Astrocyte (in vitro differentiated cells and primary cell): ENCODE measurements around the gene BFSP2. TPM values are rescaled to one million over a fixed set of nuclear protein-coding genes. Genes with fewer than 3 reads are reported as not detected.

Experiments
- DNase-seq: peaks from one replicate; pipeline ENCODE4 v3.0.0-alpha.2; 2010; ENCODE audit warnings: low read depth
- FAIRE-seq: peaks from 2 replicates; lab custom pipeline; 2011; peaks lifted over from hg19 to GRCh38; lab: Jason Lieb, UNC
- H2AFZ ChIP-seq: 2 replicates; pipeline ENCODE4 v1.6.0; 2012; ENCODE audit warnings: low read depth, low read length, inconsistent platforms
- H3K27ac ChIP-seq: 2 replicates; pipeline ENCODE4 v1.5.1; 2011; ENCODE audit warnings: low read depth, low read length, inconsistent platforms
- H3K27me3 ChIP-seq: 2 replicates; pipeline ENCODE4 v1.6.0; 2011; ENCODE audit warnings: low read length, inconsistent platforms; ENCODE audit not compliant: insufficient read depth
- H3K36me3 ChIP-seq: 2 replicates; pipeline ENCODE4 v1.5.1; 2011; ENCODE audit warnings: low read length, inconsistent platforms; ENCODE audit not compliant: insufficient read depth
- H3K4me1 ChIP-seq: 2 replicates; pipeline ENCODE4 v1.5.1; 2011; ENCODE audit warnings: low read length, inconsistent platforms; ENCODE audit not compliant: insufficient read depth
- H3K4me2 ChIP-seq: 2 replicates; pipeline ENCODE4 v1.6.0; 2012; ENCODE audit warnings: low read length, inconsistent platforms
- H3K4me3 ChIP-seq: 2 replicates; pipeline ENCODE4 v1.5.1; 2011; ENCODE audit warnings: low read depth, mild to moderate bottlenecking, low read length, inconsistent platforms; ENCODE audit not compliant: insufficient read depth
- H3K79me2 ChIP-seq: 2 replicates; pipeline ENCODE4 v1.6.0; 2012; ENCODE audit warnings: mild to moderate bottlenecking, low read length, inconsistent platforms; ENCODE audit not compliant: insufficient read depth
- H3K9ac ChIP-seq: 2 replicates; pipeline ENCODE4 v1.6.0; 2012; ENCODE audit warnings: mild to moderate bottlenecking, low read length, inconsistent platforms
- H3K9me3 ChIP-seq: 2 replicates; pipeline ENCODE4 v1.5.1; 2012; ENCODE audit warnings: low read depth, mild to moderate bottlenecking, low read length, inconsistent platforms; ENCODE audit not compliant: insufficient read depth
- H4K20me1 ChIP-seq: 2 replicates; pipeline ENCODE4 v1.6.0; 2012; ENCODE audit warnings: low read length, inconsistent platforms; ENCODE audit not compliant: insufficient read depth
- H3K27ac Mint-ChIP-seq: one replicate; pipeline ENCODE4 v1.8.0; 2021; ENCODE audit warnings: mild to moderate bottlenecking, mixed read lengths; ENCODE audit not compliant: unreplicated experiment
- H3K27me3 Mint-ChIP-seq: one replicate; pipeline ENCODE4 v1.8.0; 2021; ENCODE audit warnings: low read depth, mixed read lengths; ENCODE audit not compliant: unreplicated experiment
- H3K36me3 Mint-ChIP-seq: one replicate; pipeline ENCODE4 v1.8.0; 2021; ENCODE audit warnings: low read depth, mixed read lengths; ENCODE audit not compliant: unreplicated experiment
- H3K4me1 Mint-ChIP-seq: one replicate; pipeline ENCODE4 v1.8.0; 2021; ENCODE audit warnings: low read depth, mixed read lengths; ENCODE audit not compliant: unreplicated experiment
- H3K4me3 Mint-ChIP-seq: one replicate; pipeline ENCODE4 v1.8.0; 2021; ENCODE audit warnings: mild to moderate bottlenecking, moderate library complexity, mixed read lengths; ENCODE audit not compliant: unreplicated experiment
- H3K9me3 Mint-ChIP-seq: one replicate; pipeline ENCODE4 v1.8.0; 2021; ENCODE audit warnings: mild to moderate bottlenecking, mixed read lengths; ENCODE audit not compliant: unreplicated experiment
- CTCF ChIP-seq: IDR thresholded peaks from 2 replicates; pipeline ENCODE4 v1.5.1; 2011; ENCODE audit warnings: low read depth, mild to moderate bottlenecking, inconsistent platforms, low read length, moderate library complexity; ENCODE audit not compliant: insufficient read depth
- EZH2 ChIP-seq: IDR thresholded peaks from 2 replicates; pipeline ENCODE4 v1.6.1; 2012; ENCODE audit warnings: mild to moderate bottlenecking, low read length, inconsistent platforms; ENCODE audit not compliant: insufficient read depth
- total RNA-seq: library from RNA; stranded (reverse); gene quantifications from 2 replicates; pipeline ENCODE4 v1.2.1, GENCODE V29; 2021

Gene BFSP2
- total RNA-seq, 1 donor from 2014 or later: not detected

GRCh38 chr3:133474251-133474801, 74.5 kb downstream of the BFSP2 start:
- no peaks in the 10 kb centered on the region for H3K9me3 ChIP-seq
- H3K79me2 ChIP-seq: no peaks in the 10 kb centered on the region
- H3K27me3 ChIP-seq: peaks cover 3% of the 10 kb centered on the region
- no peak overlapping the region for H3K4me2 ChIP-seq
- no peak overlapping the region for H3K4me3 Mint-ChIP-seq
- H3K4me1 Mint-ChIP-seq: no peaks in the 10 kb centered on the region
- H3K4me3 ChIP-seq: no peak overlapping the region
- H2AFZ ChIP-seq: no peak overlapping the region
- H3K9ac ChIP-seq: no peak overlapping the region
- no peaks in the 10 kb centered on the region for H3K36me3 ChIP-seq
- H3K27me3 Mint-ChIP-seq: peaks cover 6% of the 10 kb centered on the region
- no peak for FAIRE-seq
- no peak for TF ChIP-seq EZH2
- no peak for TF ChIP-seq CTCF
- peak; percentile 36 for DNase-seq
- H3K36me3 Mint-ChIP-seq: no peaks in the 10 kb centered on the region
- no peak overlapping the region for H3K27ac ChIP-seq
- H3K9me3 Mint-ChIP-seq: peaks cover 4% of the 10 kb centered on the region
- no peaks in the 10 kb centered on the region for H4K20me1 ChIP-seq
- no peak overlapping the region for H3K27ac Mint-ChIP-seq
- no peaks in the 10 kb centered on the region for H3K4me1 ChIP-seq

- Mint-ChIP-seq H3K27me3 (peaks cover 6% of the 10 kb centered on the region), H3K27ac (no peak overlapping the region), H3K9me3 (peaks cover 4% of the 10 kb centered on the region), H3K4me1 (no peaks in the 10 kb centered on the region), H3K36me3 (no peaks in the 10 kb centered on the region), H3K4me3 (no peak overlapping the region)
- DNase-seq: no peak
- Histone ChIP-seq H2AFZ (no peak overlapping the region), H3K27ac (no peak overlapping the region), H3K79me2 (no peaks in the 10 kb centered on the region), H3K27me3 (peaks cover 3% of the 10 kb centered on the region), H3K4me2 (no peak overlapping the region), H3K9ac (no peak overlapping the region), H4K20me1 (no peaks in the 10 kb centered on the region), H3K9me3 (no peaks in the 10 kb centered on the region), H3K4me1 (no peaks in the 10 kb centered on the region), H3K4me3 (no peak overlapping the region), H3K36me3 (no peaks in the 10 kb centered on the region)
- TF ChIP-seq CTCF (no peak), EZH2 (no peak)
- FAIRE-seq: no peak
Observed at GRCh38 chr3:133474817-133475216, 75.0 kb downstream of the BFSP2 start.

- Histone ChIP-seq H4K20me1 (no peaks in the 10 kb centered on the region), H3K4me1 (no peaks in the 10 kb centered on the region), H3K9ac (no peak overlapping the region), H2AFZ (no peak overlapping the region), H3K9me3 (no peaks in the 10 kb centered on the region), H3K36me3 (no peaks in the 10 kb centered on the region), H3K79me2 (no peaks in the 10 kb centered on the region), H3K4me2 (no peak overlapping the region), H3K27me3 (peaks cover 3% of the 10 kb centered on the region), H3K27ac (no peak overlapping the region), H3K4me3 (no peak overlapping the region)
- Mint-ChIP-seq H3K36me3 (no peaks in the 10 kb centered on the region), H3K4me3 (no peak overlapping the region), H3K9me3 (peaks cover 4% of the 10 kb centered on the region), H3K27me3 (peaks cover 6% of the 10 kb centered on the region), H3K4me1 (peaks cover 4% of the 10 kb centered on the region), H3K27ac (no peak overlapping the region)
- no peak for TF ChIP-seq EZH2
- no peak for TF ChIP-seq CTCF
- DNase-seq: no peak
- FAIRE-seq: no peak
Observed at GRCh38 chr3:133475245-133476010, 75.6 kb downstream of the BFSP2 start.
